ENCODE data around the gene GLT1D1. TPM values are rescaled to one million over a fixed set of nuclear protein-coding genes. Genes with fewer than 3 reads are reported as not detected.

Gene GLT1D1
- total and polyA plus RNA-seq, 2 of the 8 experiments (the other 6 are each of a cell fraction or from before 2014, with no cell fraction given), result 1.5 to 3.6 TPM

DNA sequence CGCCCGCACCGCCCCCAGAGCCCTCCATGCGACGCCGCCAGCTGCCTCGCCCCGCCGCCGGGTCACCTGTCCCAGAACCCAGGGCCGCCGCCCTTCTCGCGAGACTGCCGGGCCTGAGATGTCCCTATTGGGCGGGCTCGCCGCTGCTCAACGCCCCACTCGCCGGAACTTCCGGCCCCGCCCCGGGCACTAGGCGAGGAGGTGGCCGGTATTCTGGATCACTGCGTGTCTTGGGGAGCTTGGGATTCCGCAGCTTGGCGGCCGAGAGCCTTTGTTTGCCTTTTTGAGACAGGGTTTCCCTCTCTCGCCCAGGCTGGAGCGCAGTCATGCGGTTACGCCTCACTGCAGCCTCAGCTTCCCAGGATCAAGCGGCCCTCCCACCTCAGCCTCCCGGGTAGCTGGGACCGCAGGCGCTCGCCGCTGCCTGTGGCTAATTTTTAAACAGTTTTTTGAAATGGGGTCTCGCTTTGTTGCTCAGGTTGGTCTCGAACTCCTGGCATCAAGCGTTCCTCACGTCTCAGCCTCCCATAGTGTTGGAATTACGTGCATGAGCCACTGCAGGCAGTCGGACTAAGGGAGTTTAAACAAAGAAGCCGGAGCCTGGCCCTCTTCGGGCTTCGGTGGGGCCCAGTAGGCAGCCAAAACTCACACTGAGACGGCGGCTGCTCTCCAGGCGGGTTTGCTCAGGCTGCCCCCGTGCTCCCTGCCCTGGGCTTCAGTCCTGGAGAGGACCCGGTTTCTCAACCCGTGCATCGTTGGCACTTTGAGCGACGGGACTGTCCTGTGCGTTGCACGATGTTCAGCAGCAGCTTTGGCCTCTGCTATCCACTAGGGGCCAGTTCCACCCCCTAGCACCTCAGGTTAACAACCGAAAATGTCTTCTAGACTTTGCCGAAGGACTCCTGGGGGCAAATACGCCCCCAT is 29.1 kb upstream of the GLT1D1 start, which contains the start of gene SLC15A4 (continued):
- TF ChIP-seq, protein P1, sequence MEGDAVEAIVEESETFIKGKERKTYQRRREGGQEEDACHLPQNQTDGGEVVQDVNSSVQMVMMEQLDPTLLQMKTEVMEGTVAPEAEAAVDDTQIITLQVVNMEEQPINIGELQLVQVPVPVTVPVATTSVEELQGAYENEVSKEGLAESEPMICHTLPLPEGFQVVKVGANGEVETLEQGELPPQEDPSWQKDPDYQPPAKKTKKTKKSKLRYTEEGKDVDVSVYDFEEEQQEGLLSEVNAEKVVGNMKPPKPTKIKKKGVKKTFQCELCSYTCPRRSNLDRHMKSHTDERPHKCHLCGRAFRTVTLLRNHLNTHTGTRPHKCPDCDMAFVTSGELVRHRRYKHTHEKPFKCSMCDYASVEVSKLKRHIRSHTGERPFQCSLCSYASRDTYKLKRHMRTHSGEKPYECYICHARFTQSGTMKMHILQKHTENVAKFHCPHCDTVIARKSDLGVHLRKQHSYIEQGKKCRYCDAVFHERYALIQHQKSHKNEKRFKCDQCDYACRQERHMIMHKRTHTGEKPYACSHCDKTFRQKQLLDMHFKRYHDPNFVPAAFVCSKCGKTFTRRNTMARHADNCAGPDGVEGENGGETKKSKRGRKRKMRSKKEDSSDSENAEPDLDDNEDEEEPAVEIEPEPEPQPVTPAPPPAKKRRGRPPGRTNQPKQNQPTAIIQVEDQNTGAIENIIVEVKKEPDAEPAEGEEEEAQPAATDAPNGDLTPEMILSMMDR (IDR thresholded peaks at IDR 0.05; ENCODE audit: control extremely low read depth in 1 of 3, insufficient read depth in 1 of 3, low read depth in 1 of 3, low read length in 3 of 3), result peak; percentile 10 to 24 (median 13); a peak in 3 of 4 replicates
- TF ChIP-seq, protein P2, sequence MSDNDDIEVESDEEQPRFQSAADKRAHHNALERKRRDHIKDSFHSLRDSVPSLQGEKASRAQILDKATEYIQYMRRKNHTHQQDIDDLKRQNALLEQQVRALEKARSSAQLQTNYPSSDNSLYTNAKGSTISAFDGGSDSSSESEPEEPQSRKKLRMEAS (IDR thresholded peaks at IDR 0.05), result peak; percentile 39; the same call in 1 of the 2 replicates
- TF ChIP-seq, protein P3, sequence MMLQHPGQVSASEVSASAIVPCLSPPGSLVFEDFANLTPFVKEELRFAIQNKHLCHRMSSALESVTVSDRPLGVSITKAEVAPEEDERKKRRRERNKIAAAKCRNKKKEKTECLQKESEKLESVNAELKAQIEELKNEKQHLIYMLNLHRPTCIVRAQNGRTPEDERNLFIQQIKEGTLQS (IDR thresholded peaks at IDR 0.05; ENCODE audit: insufficient read depth, low read depth, low read length), result 0 out of 2 replicates have a peak, but pooled peaks have one; percentile 9
- TF ChIP-seq SIN3A (conservative IDR thresholded peaks at IDR 0.05 in 1 of 2, IDR thresholded peaks at IDR 0.05 in 1 of 2; ENCODE audit: low read depth in 1 of 2, low read length in 2 of 2) (no peak), CHD2 (IDR thresholded peaks at IDR 0.05; ENCODE audit: low read length) (peak; percentile 99), TEAD4 (IDR thresholded peaks at IDR 0.05; ENCODE audit: low read depth, low read length) (peak; percentile 36; the same call in 1 of the 2 replicates), EP300 (IDR thresholded peaks at IDR 0.05; ENCODE audit: borderline replicate concordance in 1 of 2, low read depth in 2 of 2, low read length in 2 of 2) (no peak), NRF1 (IDR thresholded peaks at IDR 0.05; ENCODE audit: low read depth, low read length) (no peak), RAD21 (IDR thresholded peaks at IDR 0.05 in 1 of 2, conservative IDR thresholded peaks at IDR 0.05 in 1 of 2; ENCODE audit: low read depth in 2 of 2, low read length in 2 of 2) (no peak; a peak in 1 of 4 replicates), JUND (IDR thresholded peaks at IDR 0.05; ENCODE audit: low read length) (no peak), CTBP2 (IDR thresholded peaks at IDR 0.05; ENCODE audit: borderline replicate concordance, insufficient read depth, insufficient read length, low read length) (no peak), NANOG (IDR thresholded peaks at IDR 0.05; ENCODE audit: insufficient read depth, low read depth, low read length, poor library complexity, severe bottlenecking) (no peak), TAF1 (IDR thresholded peaks at IDR 0.05; ENCODE audit: low read depth, low read length) (peak; percentile 96), CREB1 (IDR thresholded peaks at IDR 0.05) (no peak)
- TF ChIP-seq, protein P4, sequence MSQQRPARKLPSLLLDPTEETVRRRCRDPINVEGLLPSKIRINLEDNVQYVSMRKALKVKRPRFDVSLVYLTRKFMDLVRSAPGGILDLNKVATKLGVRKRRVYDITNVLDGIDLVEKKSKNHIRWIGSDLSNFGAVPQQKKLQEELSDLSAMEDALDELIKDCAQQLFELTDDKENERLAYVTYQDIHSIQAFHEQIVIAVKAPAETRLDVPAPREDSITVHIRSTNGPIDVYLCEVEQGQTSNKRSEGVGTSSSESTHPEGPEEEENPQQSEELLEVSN (IDR thresholded peaks at IDR 0.05), result peak; percentile 30
- TF ChIP-seq, protein P5, sequence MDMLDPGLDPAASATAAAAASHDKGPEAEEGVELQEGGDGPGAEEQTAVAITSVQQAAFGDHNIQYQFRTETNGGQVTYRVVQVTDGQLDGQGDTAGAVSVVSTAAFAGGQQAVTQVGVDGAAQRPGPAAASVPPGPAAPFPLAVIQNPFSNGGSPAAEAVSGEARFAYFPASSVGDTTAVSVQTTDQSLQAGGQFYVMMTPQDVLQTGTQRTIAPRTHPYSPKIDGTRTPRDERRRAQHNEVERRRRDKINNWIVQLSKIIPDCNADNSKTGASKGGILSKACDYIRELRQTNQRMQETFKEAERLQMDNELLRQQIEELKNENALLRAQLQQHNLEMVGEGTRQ (IDR thresholded peaks at IDR 0.05; ENCODE audit: low read length), result peak; percentile 50; the same call in 1 of the 2 replicates

All from H1 (cell line).